SK-N-SH (cell line): Measurements from ENCODE around the gene CCDC40. TPM values are rescaled to one million over a fixed set of nuclear protein-coding genes. Genes with fewer than 3 reads are reported as not detected.

Source experiments
- CTCF ChIA-PET: fragments of 300-600, 350-600 bp; formaldehyde crosslinking; extraction: SDS; loops from one replicate; lab custom pipeline; 2021; lab: Yijun Ruan, JAX
- POLR2A ChIA-PET: fragments of 350-600 bp; sonication (Branson Sonifier 250); formaldehyde crosslinking; extraction: SDS; loops from one replicate; lab custom pipeline; 2020; ENCODE audit warnings: antibody characterized with exemption, inconsistent platforms; lab: Yijun Ruan, JAX
- DNase-seq: peaks from one replicate; pipeline ENCODE4 v3.0.0; 2012
- H2AFZ ChIP-seq: fragments of 200-600 bp; sonication (generic); 2 replicates; pipeline ENCODE4 v1.8.1; 2016; ENCODE audit warnings: antibody characterized with exemption, mild to moderate bottlenecking, low read depth
- H3F3A ChIP-seq: fragments of 200-600 bp; sonication (generic); replicated peaks from 2 replicates; pipeline ENCODE3; 2016; ENCODE audit warnings: antibody characterized with exemption, mild to moderate bottlenecking; ENCODE audit not compliant: insufficient read depth
- H3K27ac ChIP-seq, 2 experiments: fragments of 200-500 bp in 1 of 2; fragments of 200-600 bp in 1 of 2; sonication (Bioruptor generic) in 1 of 2; sonication (generic), shearing (Covaris generic) in 1 of 2; 2 replicates each; pipeline versions ENCODE4 v1.5.1 to v1.6.1; 2014 to 2016; ENCODE audit warnings: low read depth in 2 of 2, inconsistent platforms in 1 of 2, low read length in 1 of 2, mild to moderate bottlenecking in 1 of 2, mixed read lengths in 1 of 2
- H3K27me3 ChIP-seq: fragments of 200-600 bp; sonication (generic), shearing (Covaris generic); 2 replicates; pipeline ENCODE4 v1.6.1; 2016; ENCODE audit warnings: mixed run types; ENCODE audit not compliant: insufficient read depth
- H3K36me3 ChIP-seq, 2 experiments: fragments of 200-500 bp in 1 of 2; fragments of 200-600 bp in 1 of 2; sonication (Bioruptor generic) in 1 of 2; sonication (generic) in 1 of 2; replicated peaks in 1 of 2; 2 replicates each; pipeline versions ENCODE3 to v1.5.1; 2014 to 2016; ENCODE audit warnings: low read length in 1 of 2, mild to moderate bottlenecking in 1 of 2; ENCODE audit not compliant: insufficient read depth in 2 of 2, control insufficient read depth in 1 of 2
- H3K4me1 ChIP-seq, 2 experiments: fragments of 200-500 bp in 1 of 2; fragments of 200-600 bp in 1 of 2; sonication (Bioruptor generic) in 1 of 2; sonication (generic), shearing (Covaris generic) in 1 of 2; 2 replicates each; pipeline versions ENCODE4 v1.5.1 to v1.6.1; 2014 to 2016; ENCODE audit warnings: low read depth in 1 of 2, low read length in 1 of 2, mixed run types in 1 of 2; ENCODE audit not compliant: insufficient read depth in 2 of 2, control insufficient read depth in 1 of 2
- H3K4me2 ChIP-seq: fragments of 200-600 bp; sonication (generic), shearing (Covaris generic); 2 replicates; pipeline ENCODE4 v1.6.1; 2017; ENCODE audit warnings: mixed run types
- H3K4me3 ChIP-seq, 2 experiments: fragments of 200-500 bp in 1 of 2; fragments of 200-600 bp in 1 of 2; sonication (Bioruptor generic) in 1 of 2; sonication (generic), shearing (Covaris generic) in 1 of 2; 2 replicates each; pipeline versions ENCODE4 v1.5.1 to v1.8.1; 2014 to 2016; ENCODE audit warnings: low read depth in 2 of 2, inconsistent platforms in 1 of 2, low read length in 1 of 2, mild to moderate bottlenecking in 1 of 2, mixed read lengths in 1 of 2, moderate library complexity in 1 of 2
- H3K79me2 ChIP-seq: fragments of 200-600 bp; sonication (generic); 2 replicates; pipeline ENCODE4 v1.8.1; 2017; ENCODE audit warnings: mild to moderate bottlenecking; ENCODE audit not compliant: insufficient read depth
- H3K9ac ChIP-seq: fragments of 200-600 bp; sonication (generic); 2 replicates; pipeline ENCODE4 v1.6.1; 2017; ENCODE audit warnings: mixed run types
- H3K9me2 ChIP-seq: fragments of 200-600 bp; sonication (generic); 2 replicates; pipeline ENCODE4 v1.6.1; 2017; ENCODE audit warnings: mixed run types
- H3K9me3 ChIP-seq: fragments of 200-600 bp; sonication (generic); 2 replicates; pipeline ENCODE4 v1.6.1; 2017; ENCODE audit warnings: mixed run types, mild to moderate bottlenecking, moderate library complexity
- H4K20me1 ChIP-seq: fragments of 200-600 bp; sonication (generic); 2 replicates; pipeline ENCODE4 v1.6.1; 2017; ENCODE audit warnings: mild to moderate bottlenecking, mixed run types; ENCODE audit not compliant: insufficient read depth
- CHD2 ChIP-seq: fragments of 150-350 bp; IDR thresholded peaks from 2 replicates; pipeline ENCODE4 v1.6.1; 2018; ENCODE audit warnings: low read length; ENCODE audit not compliant: partially characterized antibody
- MEF2A ChIP-seq: IDR thresholded peaks from 2 replicates; pipeline ENCODE4 v1.4.0; 2012; ENCODE audit warnings: low read depth, borderline replicate concordance
- NFIC ChIP-seq: IDR thresholded peaks from 2 replicates; pipeline ENCODE4 v1.4.0; 2012; ENCODE audit warnings: borderline replicate concordance
- NRF1 ChIP-seq: IDR thresholded peaks from 2 replicates; pipeline ENCODE4 v1.6.1; 2012; ENCODE audit warnings: low read depth, mild to moderate bottlenecking, low read length
- PBX3 ChIP-seq: IDR thresholded peaks from 2 replicates; pipeline ENCODE4; 2012
- REST ChIP-seq: IDR thresholded peaks from 2 replicates; pipeline ENCODE4 v1.6.1; 2012; ENCODE audit warnings: mild to moderate bottlenecking, low read depth, low read length, moderate library complexity
- SIN3A ChIP-seq: IDR thresholded peaks from 2 replicates; pipeline ENCODE4 v1.6.1; 2012; ENCODE audit warnings: low read depth, mild to moderate bottlenecking, low read length, moderate library complexity, borderline replicate concordance
- TEAD4 ChIP-seq: IDR thresholded peaks from 2 replicates; pipeline ENCODE4 v1.4.0; 2012; ENCODE audit warnings: mild to moderate bottlenecking, borderline replicate concordance; ENCODE audit not compliant: insufficient read depth
- YY1 ChIP-seq: IDR thresholded peaks from 2 replicates; pipeline ENCODE4 v1.4.0; 2012; ENCODE audit warnings: low read depth, mild to moderate bottlenecking
- WGBS: methylation state at CpG from one replicate; pipeline ENCODE4 v1.1.6; 2017; ENCODE audit warnings: low lambda C conversion rate; 5-methylcytosine and 5-hydroxymethylcytosine counted together
- polyA plus RNA-seq, 3 experiments: library from polyadenylated mRNA; depleted of rRNA; stranded (reverse); fragments of >200 nt; gene quantifications; 2 replicates each; pipeline ENCODE4 v1.2.3, GENCODE V29; 2012

Gene CCDC40
- polyA plus RNA-seq, 1 of the 3 experiments (the other 2 are of a cell fraction): 17.3 TPM

GRCh38 chr17:80011989-80012555, 24.4 kb upstream of the CCDC40 start (continued):
- TF ChIP-seq SIN3A (no peak), CHD2 (no peak), NFIC (no peak), TEAD4 (no peak), REST (no peak)

GRCh38 chr17:80012765-80013741, 23.4 kb upstream of the CCDC40 start:
- CTCF ChIA-PET: interaction anchor here (1.6 to 1.8 kb wide), 2 partner anchors 20 to 69 kb away, joined by 4 to 5 read pairs; no protein-coding TSS in a partner anchor
- WGBS: 93% methylated on average over 24 of the region's 33 CpGs
- no peak overlapping the region for H2AFZ ChIP-seq

More at GRCh38 chr17:80012765-80013741, 23.4 kb upstream of the CCDC40 start:
- peaks cover 9 to 22% of the 10 kb centered on the region in 2 experiments for H3K36me3 ChIP-seq
- H3K27ac ChIP-seq: no peak overlapping the region
- no peak for TF ChIP-seq NRF1
- no peak for TF ChIP-seq YY1
- TF ChIP-seq MEF2A: no peak
- TF ChIP-seq PBX3: no peak
- H4K20me1 ChIP-seq: peaks cover 15% of the 10 kb centered on the region; the same call in 1 of the 2 replicates
- H3K4me2 ChIP-seq: no peak overlapping the region
- POLR2A ChIA-PET: no interaction called here
- no peak overlapping the region for H3K9ac ChIP-seq
- peaks cover 8% of the 10 kb centered on the region; the same call in 1 of the 2 replicates for H3K9me3 ChIP-seq
- peaks cover 0 to 4% of the 10 kb centered on the region in 2 experiments; a peak in 1 of 4 replicates for H3K4me1 ChIP-seq
- H3K79me2 ChIP-seq: peaks cover 41% of the 10 kb centered on the region
- H3F3A ChIP-seq: peaks cover 3% of the 10 kb centered on the region
- H3K4me3 ChIP-seq: no peak overlapping the region
- H3K27me3 ChIP-seq: no peaks in the 10 kb centered on the region
- no peak for DNase-seq
- no peaks in the 10 kb centered on the region for H3K9me2 ChIP-seq
